ENCODE data around the gene SYK.
A peak's percentile ranks its signal among the peaks of the same experiment; 100 is the strongest.

DNA sequence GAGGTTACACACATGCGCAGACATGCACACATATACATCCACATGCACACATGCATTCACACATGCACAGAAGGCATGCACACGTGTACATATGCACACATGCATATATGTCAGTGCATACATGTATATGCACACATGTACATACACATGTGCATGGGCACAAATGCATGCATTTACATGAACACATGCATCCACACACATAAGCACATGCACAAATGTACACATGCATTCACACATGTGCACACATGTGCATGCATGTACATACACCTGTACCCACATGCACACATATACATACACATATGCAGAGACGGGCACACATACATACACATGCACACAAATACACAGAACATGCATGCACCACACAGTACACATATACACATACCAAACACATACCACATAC lies 97.7 kb downstream of the SYK start:
- TF ChIP-seq POLR2A (IDR thresholded peaks at IDR 0.05; ENCODE audit: extremely low read depth, insufficient read length), result no peak
- TF ChIP-seq, protein P1, sequence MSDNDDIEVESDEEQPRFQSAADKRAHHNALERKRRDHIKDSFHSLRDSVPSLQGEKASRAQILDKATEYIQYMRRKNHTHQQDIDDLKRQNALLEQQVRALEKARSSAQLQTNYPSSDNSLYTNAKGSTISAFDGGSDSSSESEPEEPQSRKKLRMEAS (IDR thresholded peaks at IDR 0.05; ENCODE audit: low read depth, low read length), result 0 out of 2 replicates have a peak, but pooled peaks have one; percentile 9

Measured in NB4 (cell line).